Activated naive CD4-positive, alpha-beta T cell (primary cell): ENCODE results near the gene KRTAP19-4.
"Not testable (repeated sequence)": the region's sequence is repeated elsewhere in the genome, so short reads cannot be mapped to it uniquely, and the experiment has no call there.

Experiments
- DNase-seq, 4 experiments: peaks; one replicate each; lab custom pipeline; 2025; lab: John Stamatoyannopoulos, UW

KRTAP19-4 gene

GRCh38 chr21:30497065-30497464, at the start of gene KRTAP19-4:
KRTAP19-4 (minus strand) TSS chr21:30497165; CDS start chr21:30497110, 55 bp downstream.
- DNase-seq, result no peak

- DNase-seq, result no peak
Measured at GRCh38 chr21:30541764-30542163, 44.8 kb upstream of the KRTAP19-4 start, which contains the start of gene KRTAP19-6. KRTAP19-6 (minus strand) TSS chr21:30541864; CDS start chr21:30541833, 31 bp downstream.

- no peak for DNase-seq
Measured at GRCh38 chr21:30518876-30519275, 21.9 kb upstream of the KRTAP19-4 start.

GRCh38 chr21:30515681-30516080, 18.7 kb upstream of the KRTAP19-4 start:
- DNase-seq, result no peak

- DNase-seq, result not testable (repeated sequence)
Measured at GRCh38 chr21:30505621-30506205, 8.7 kb upstream of the KRTAP19-4 start.

- DNase-seq, result no peak
Measured at GRCh38 chr21:30502041-30502440, 5.1 kb upstream of the KRTAP19-4 start, which contains the start of gene KRTAP19-5. KRTAP19-5 (minus strand) TSS chr21:30502141; CDS start chr21:30502090, 51 bp downstream.

- DNase-seq, result no peak
Measured at GRCh38 chr21:30491963-30492428, 5.0 kb downstream of the KRTAP19-4 start, which contains the start of gene KRTAP19-3. KRTAP19-3 (minus strand) TSS chr21:30492013; CDS start chr21:30491957, 56 bp downstream.

- no peak for DNase-seq
Measured at GRCh38 chr21:30487336-30487735, 9.6 kb downstream of the KRTAP19-4 start, which contains the start of gene KRTAP19-2. KRTAP19-2 (minus strand) TSS chr21:30487436; CDS start chr21:30487348, 88 bp downstream.

- no peak for DNase-seq
Measured at GRCh38 chr21:30486180-30486579, 10.8 kb downstream of the KRTAP19-4 start.

GRCh38 chr21:30482130-30482529, 14.8 kb downstream of the KRTAP19-4 start:
- DNase-seq, result no peak

- no peak for DNase-seq
Measured at GRCh38 chr21:30480145-30480544, 16.8 kb downstream of the KRTAP19-4 start, which contains the start of gene KRTAP19-1. KRTAP19-1 (minus strand) TSS chr21:30480367; CDS start chr21:30480317, 50 bp downstream.

GRCh38 chr21:30479259-30479658, 17.7 kb downstream of the KRTAP19-4 start:
- DNase-seq, result no peak

GRCh38 chr21:30478004-30478403, 19.0 kb downstream of the KRTAP19-4 start:
- DNase-seq, result no peak

GRCh38 chr21:30468900-30469714, 27.9 kb downstream of the KRTAP19-4 start:
- DNase-seq, result no peak

- DNase-seq, result no peak
Measured at GRCh38 chr21:30463713-30464112, 33.3 kb downstream of the KRTAP19-4 start.

- no peak for DNase-seq
Measured at GRCh38 chr21:30448514-30448913, 48.5 kb downstream of the KRTAP19-4 start.

- no peak for DNase-seq
Measured at GRCh38 chr21:30447056-30447455, 49.9 kb downstream of the KRTAP19-4 start.
